HepG2 (cell line): ENCODE data around the gene FNDC3B. TPM values are rescaled to one million over a fixed set of nuclear protein-coding genes. Genes with fewer than 3 reads are reported as not detected.

Experiments
- ATF5 ChIP-seq: sonication (generic); formaldehyde crosslinking; IDR thresholded peaks from 2 replicates; pipeline ENCODE4 v1.4.0; 2020; ENCODE audit warnings: mild to moderate bottlenecking, low read depth, missing genetic modification reagents
- CBX2 ChIP-seq, 2 experiments: fragments of 200-600 bp in 1 of 2; sonication (generic); formaldehyde crosslinking in 1 of 2; IDR thresholded peaks; 2 replicates each; pipeline versions ENCODE4 v1.7.0 to v1.8.1; 2018 to 2022; ENCODE audit warnings: low read depth in 2 of 2, low read length in 1 of 2, mild to moderate bottlenecking in 1 of 2, missing genetic modification reagents in 1 of 2
- EEA1 ChIP-seq: sonication (generic); formaldehyde crosslinking; IDR thresholded peaks from 2 replicates; pipeline ENCODE4 v1.5.1; 2020; ENCODE audit warnings: mild to moderate bottlenecking, missing genetic modification reagents, borderline replicate concordance
- ELF1 ChIP-seq: sonication (generic); formaldehyde crosslinking; IDR thresholded peaks from 2 replicates; pipeline ENCODE4 v1.4.0; 2020; ENCODE audit warnings: missing genetic modification reagents
- GABPA ChIP-seq, 2 experiments: IDR thresholded peaks; 2 replicates each; pipeline ENCODE4 v1.6.1; 2011 to 2016; ENCODE audit warnings: low read depth in 2 of 2, low read length in 1 of 2, missing biosample characterization in 1 of 2, missing genetic modification characterization in 1 of 2
- HNRNPK ChIP-seq: fragments of 200-400 bp; formaldehyde crosslinking; IDR thresholded peaks from 2 replicates; pipeline ENCODE4 v1.6.1; 2018; ENCODE audit warnings: low read length, low read depth, moderate library complexity, mild to moderate bottlenecking; ENCODE audit not compliant: poor library complexity, severe bottlenecking
- KLF13 ChIP-seq: sonication (generic); formaldehyde crosslinking; IDR thresholded peaks from 2 replicates; pipeline ENCODE4 v1.4.0; 2020; ENCODE audit warnings: mild to moderate bottlenecking, missing genetic modification reagents
- MLXIP ChIP-seq: sonication (generic); formaldehyde crosslinking; IDR thresholded peaks from 2 replicates; pipeline ENCODE4 v1.9.0; 2021; ENCODE audit warnings: missing genetic modification reagents, borderline replicate concordance
- MZF1 ChIP-seq: sonication (generic); formaldehyde crosslinking; IDR thresholded peaks from 2 replicates; pipeline ENCODE4 v1.8.1; 2023; ENCODE audit warnings: mild to moderate bottlenecking, missing genetic modification reagents, borderline replicate concordance
- RFXANK ChIP-seq: IDR thresholded peaks from 2 replicates; pipeline ENCODE4 v1.6.1; 2016
- SNAI1 ChIP-seq: sonication (generic); formaldehyde crosslinking; IDR thresholded peaks from 2 replicates; pipeline ENCODE4 v1.5.0; 2020; ENCODE audit warnings: mild to moderate bottlenecking, missing genetic modification reagents, borderline replicate concordance
- ZBTB10 ChIP-seq: sonication (generic); formaldehyde crosslinking; IDR thresholded peaks from 2 replicates; pipeline ENCODE4 v1.4.0; 2020; ENCODE audit warnings: missing genetic modification reagents, borderline replicate concordance
- ZFP1 ChIP-seq: IDR thresholded peaks from 2 replicates; pipeline ENCODE4 v1.6.1; 2016
- ZNF331 ChIP-seq: sonication (generic); formaldehyde crosslinking; IDR thresholded peaks from 2 replicates; pipeline ENCODE4 v1.4.0; 2020; ENCODE audit warnings: missing genetic modification reagents
- ZNF558 ChIP-seq: sonication (generic); formaldehyde crosslinking; IDR thresholded peaks from 2 replicates; pipeline ENCODE4 v1.9.0; 2022; ENCODE audit warnings: mild to moderate bottlenecking, missing genetic modification reagents, borderline replicate concordance
- ZNF605 ChIP-seq: sonication (generic); formaldehyde crosslinking; IDR thresholded peaks from 2 replicates; pipeline ENCODE4 v1.8.0; 2022; ENCODE audit warnings: mild to moderate bottlenecking, missing genetic modification reagents
- ZNF777 ChIP-seq: sonication (generic); formaldehyde crosslinking; IDR thresholded peaks from 2 replicates; pipeline ENCODE4 v1.4.0; 2020; ENCODE audit warnings: missing genetic modification reagents
- ZUFSP ChIP-seq: sonication (generic); formaldehyde crosslinking; IDR thresholded peaks from 2 replicates; pipeline ENCODE4 v1.9.0; 2021; ENCODE audit warnings: missing genetic modification reagents, mild to moderate bottlenecking, borderline replicate concordance
- polyA plus RNA-seq, 8 experiments: library from polyadenylated mRNA; depleted of rRNA in 3 of 8; stranded (reverse) in 7 of 8; unstranded in 1 of 8; fragments of >200 nt; fragmentation: Illumina TruSeq in 4 of 8; extraction: Trizol in 4 of 8; gene quantifications; 2 replicates each; pipeline versions ENCODE4 v1.2.1 to v1.2.3, GENCODE V29; 2011 to 2016; ENCODE audit warnings: low read depth in 4 of 8, missing spikeins in 1 of 8, mixed read lengths in 1 of 8; ENCODE audit not compliant: insufficient read depth in 1 of 8
- total RNA-seq, 5 experiments: library from RNA; depleted of rRNA; stranded (reverse); fragments of >200 nt; fragmentation: Illumina TruSeq; extraction: Trizol; gene quantifications; 2 replicates each; pipeline ENCODE4 v1.2.3, GENCODE V29; 2016; ENCODE audit warnings: low read depth in 1 of 5
- TF ChIP-seq, protein P1 (sequence below): sonication (generic); formaldehyde crosslinking; IDR thresholded peaks from 2 replicates; pipeline ENCODE4 v1.9.0; 2021; ENCODE audit warnings: missing genetic modification reagents, borderline replicate concordance

Gene FNDC3B
- total and polyA plus RNA-seq, 2 of the 13 experiments (the other 11 are each of a cell fraction or from before 2014, with no cell fraction given), result 74.8 to 103 TPM

- TF ChIP-seq, protein P1, sequence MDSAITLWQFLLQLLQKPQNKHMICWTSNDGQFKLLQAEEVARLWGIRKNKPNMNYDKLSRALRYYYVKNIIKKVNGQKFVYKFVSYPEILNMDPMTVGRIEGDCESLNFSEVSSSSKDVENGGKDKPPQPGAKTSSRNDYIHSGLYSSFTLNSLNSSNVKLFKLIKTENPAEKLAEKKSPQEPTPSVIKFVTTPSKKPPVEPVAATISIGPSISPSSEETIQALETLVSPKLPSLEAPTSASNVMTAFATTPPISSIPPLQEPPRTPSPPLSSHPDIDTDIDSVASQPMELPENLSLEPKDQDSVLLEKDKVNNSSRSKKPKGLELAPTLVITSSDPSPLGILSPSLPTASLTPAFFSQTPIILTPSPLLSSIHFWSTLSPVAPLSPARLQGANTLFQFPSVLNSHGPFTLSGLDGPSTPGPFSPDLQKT (CRISPR knock-in tag), result no peak
- TF ChIP-seq HNRNPK (no peak), GABPA (IDR thresholded peaks at IDR 0.05; ENCODE audit: low read depth, low read length) (no peak), GABPA (CRISPR knock-in tag; IDR thresholded peaks at IDR 0.05; ENCODE audit: low read depth) (no peak), SNAI1 (CRISPR knock-in tag) (no peak), ATF5 (CRISPR knock-in tag) (no peak), RFXANK (CRISPR knock-in tag) (no peak), ZNF331 (CRISPR knock-in tag) (peak; percentile 69; the same call in 1 of the 2 replicates), KLF13 (CRISPR knock-in tag) (no peak), ZFP1 (CRISPR knock-in tag) (no peak; the same call in 1 of the 2 replicates), ZBTB10 (CRISPR knock-in tag) (no peak), MLXIP (CRISPR knock-in tag) (no peak), ZNF558 (no peak), ZNF777 (CRISPR knock-in tag) (no peak), ZUFSP (CRISPR knock-in tag) (no peak), CBX2 (IDR thresholded peaks at IDR 0.05; ENCODE audit: low read depth, low read length) (no peak), CBX2 (CRISPR knock-in tag; IDR thresholded peaks at IDR 0.05; ENCODE audit: low read depth) (no peak), ZNF605 (CRISPR knock-in tag) (peak; percentile 55; the same call in 1 of the 2 replicates), MZF1 (no peak), ELF1 (CRISPR knock-in tag) (no peak; the same call in 1 of the 2 replicates), EEA1 (no peak)
These were observed 164.3 kb downstream of the FNDC3B start (continued) for GRCh38 chr3:172203522-172204258.
